HepG2 (cell line): Measurements from ENCODE around the gene PNPLA1. TPM values are rescaled to one million over a fixed set of nuclear protein-coding genes. Genes with fewer than 3 reads are reported as not detected.

Experiments
- ATAC-seq: fragments of 200-7000 bp; cut with Tn5 transposase; 3 replicates; pipeline ENCODE4 v1.9.1; 2020; ENCODE audit warnings: mild to moderate bottlenecking, moderate library complexity
- BruUV-seq: library from RNA; stranded (reverse); fragments of 400-500 nt; replicated peaks from 2 replicates; lab custom pipeline; 2021; lab: Mats Ljungman, UMichigan
- CTCF ChIA-PET: fragments of 300-600 bp; formaldehyde crosslinking; extraction: SDS; loops from one replicate; lab custom pipeline; 2021; ENCODE audit warnings: low total read pairs, inconsistent platforms, low intra/inter-chr PET ratio; lab: Yijun Ruan, JAX
- POLR2A ChIA-PET: fragments of 350-600 bp; sonication (Branson Sonifier 250); formaldehyde crosslinking; loops from one replicate; lab custom pipeline; 2020; ENCODE audit warnings: antibody characterized with exemption, inconsistent platforms; lab: Yijun Ruan, JAX
- DNase-seq: peaks from one replicate; pipeline ENCODE4 v3.0.0-alpha.2; 2015; ENCODE audit warnings: low spot score
- FAIRE-seq: peaks from 3 replicates; lab custom pipeline; 2011; peaks lifted over from hg19 to GRCh38; lab: Jason Lieb, UNC
- H2AFZ ChIP-seq: one replicate; pipeline ENCODE4 v1.6.1; 2011; ENCODE audit warnings: low read length, inconsistent platforms
- H3K27ac ChIP-seq: fragments of 300-600 bp; 3 replicates; pipeline ENCODE4 v1.8.0; 2011; ENCODE audit warnings: mixed run types, mild to moderate bottlenecking, mixed read lengths, low read length, inconsistent platforms; ENCODE audit not compliant: insufficient read depth; ENCODE audit errors: extremely low read length
- H3K27me3 ChIP-seq, 2 experiments: fragments of 200-600 bp in 1 of 2; 2 replicates in 1 of 2; 3 replicates in 1 of 2; pipeline versions ENCODE4 v1.6.0 to v1.8.0; 2011; ENCODE audit warnings: low read length in 2 of 2, mild to moderate bottlenecking in 2 of 2, moderate library complexity in 2 of 2, inconsistent platforms in 1 of 2; ENCODE audit not compliant: insufficient read depth in 2 of 2, control insufficient read depth in 1 of 2
- H3K36me3 ChIP-seq, 2 experiments: fragments of 200-600 bp in 1 of 2; replicated peaks in 1 of 2; 2 replicates in 1 of 2; 3 replicates in 1 of 2; pipeline versions ENCODE4 v1.5.1 to v1.8.0; 2011; ENCODE audit warnings: low read length in 2 of 2, inconsistent platforms in 1 of 2; ENCODE audit not compliant: insufficient read depth in 2 of 2, control insufficient read depth in 1 of 2
- H3K4me1 ChIP-seq: 2 replicates; pipeline ENCODE4 v1.5.1; 2012; ENCODE audit warnings: low read length, inconsistent platforms; ENCODE audit not compliant: insufficient read depth
- H3K4me2 ChIP-seq: 2 replicates; pipeline ENCODE4 v1.6.0; 2011; ENCODE audit warnings: low read depth, low read length, inconsistent platforms
- H3K4me3 ChIP-seq, 3 experiments: fragments of 200-600 bp in 1 of 3; sonication (generic), shearing (Covaris generic) in 1 of 3; replicated peaks in 1 of 3; 2 replicates each; pipeline ENCODE4 v1.5.1; 2011 to 2016; ENCODE audit warnings: low read length in 3 of 3, inconsistent platforms in 2 of 3, low read depth in 2 of 3, mild to moderate bottlenecking in 2 of 3, control low read depth in 1 of 3, mixed read lengths in 1 of 3; ENCODE audit not compliant: insufficient read depth in 1 of 3
- H3K79me2 ChIP-seq: one replicate; pipeline ENCODE4 v1.6.1; 2011; ENCODE audit warnings: low read length, inconsistent platforms; ENCODE audit not compliant: insufficient read depth
- H3K9ac ChIP-seq: 2 replicates; pipeline ENCODE4 v1.6.0; 2011; ENCODE audit warnings: mild to moderate bottlenecking, low read depth, low read length, inconsistent platforms; ENCODE audit not compliant: insufficient read depth
- H3K9me3 ChIP-seq: 2 replicates; pipeline ENCODE4 v1.5.1; 2012; ENCODE audit warnings: mild to moderate bottlenecking, low read length
- H4K20me1 ChIP-seq: 2 replicates; pipeline ENCODE4 v1.6.0; 2011; ENCODE audit warnings: inconsistent platforms, mild to moderate bottlenecking, low read length, moderate library complexity; ENCODE audit not compliant: insufficient read depth
- ATM ChIP-seq: fragments of 450-650 bp; IDR thresholded peaks from 2 replicates; pipeline ENCODE4 v1.7.1; 2017; ENCODE audit warnings: mild to moderate bottlenecking, borderline replicate concordance
- BHLHE40 ChIP-seq: IDR thresholded peaks from 2 replicates; pipeline ENCODE4 v1.6.1; 2011; ENCODE audit warnings: low read length, improper control_type of control experiment
- HMGXB4 ChIP-seq, 2 experiments: sonication (generic) in 1 of 2; formaldehyde crosslinking in 1 of 2; IDR thresholded peaks; 2 replicates each; pipeline versions ENCODE4 v1.4.0 to v1.6.1; 2018 to 2020; ENCODE audit warnings: missing genetic modification reagents in 2 of 2, borderline replicate concordance in 1 of 2, low read depth in 1 of 2, mild to moderate bottlenecking in 1 of 2, missing biosample characterization in 1 of 2
- HOXA7 ChIP-seq: sonication (generic); formaldehyde crosslinking; IDR thresholded peaks from 2 replicates; pipeline ENCODE4 v1.8.1; 2022; ENCODE audit warnings: mild to moderate bottlenecking, missing genetic modification reagents, moderate library complexity
- KLF9 ChIP-seq: IDR thresholded peaks from 2 replicates; pipeline ENCODE4 v1.6.1; 2016; ENCODE audit warnings: low read depth
- SMAD3 ChIP-seq: sonication (generic); formaldehyde crosslinking; IDR thresholded peaks from 2 replicates; pipeline ENCODE4 v1.4.0; 2020; ENCODE audit warnings: missing genetic modification reagents
- ZFP1 ChIP-seq: IDR thresholded peaks from 2 replicates; pipeline ENCODE4 v1.6.1; 2016
- ZNF264 ChIP-seq: sonication (generic); formaldehyde crosslinking; IDR thresholded peaks from 2 replicates; pipeline ENCODE4 v1.4.0; 2020; ENCODE audit warnings: missing genetic modification reagents
- ZNF639 ChIP-seq: conservative IDR thresholded peaks from 2 replicates; pipeline ENCODE4 v1.6.1; 2018; ENCODE audit warnings: missing genetic modification reagents
- ZNF646 ChIP-seq: sonication (generic); formaldehyde crosslinking; IDR thresholded peaks from 2 replicates; pipeline ENCODE4 v1.9.0; 2021; ENCODE audit warnings: mild to moderate bottlenecking, missing genetic modification reagents
- ZNF678 ChIP-seq: sonication (generic); formaldehyde crosslinking; IDR thresholded peaks from 2 replicates; pipeline ENCODE4 v1.4.0; 2020; ENCODE audit warnings: mild to moderate bottlenecking, missing genetic modification reagents
- WGBS: methylation state at CpG from one replicate; pipeline ENCODE4 v1.1.6; 2017; ENCODE audit warnings: low lambda C conversion rate; 5-methylcytosine and 5-hydroxymethylcytosine counted together
- in situ Hi-C: cut with HindIII; loops from 2 replicates; pipeline ENCODE4 v1.10.0; 2017; ENCODE audit warnings: low pct_unique_long_range_greater_than_20kb; ENCODE audit not compliant: extremely low pct_ligation_motif_present
- intact Hi-C: fragments of 100-400 bp; cut with micrococcal nuclease; formaldehyde crosslinking; loops from one replicate; pipeline ENCODE4 v1.10.0; 2022; ENCODE audit not compliant: unreplicated experiment
- polyA plus RNA-seq, 8 experiments: library from polyadenylated mRNA; depleted of rRNA in 3 of 8; stranded (reverse) in 7 of 8; unstranded in 1 of 8; fragments of >200 nt; fragmentation: Illumina TruSeq in 4 of 8; extraction: Trizol in 4 of 8; gene quantifications; 2 replicates each; pipeline versions ENCODE4 v1.2.1 to v1.2.3, GENCODE V29; 2011 to 2016; ENCODE audit warnings: low read depth in 4 of 8, missing spikeins in 1 of 8, mixed read lengths in 1 of 8; ENCODE audit not compliant: insufficient read depth in 1 of 8
- total RNA-seq, 5 experiments: library from RNA; depleted of rRNA; stranded (reverse); fragments of >200 nt; fragmentation: Illumina TruSeq; extraction: Trizol; gene quantifications; 2 replicates each; pipeline ENCODE4 v1.2.3, GENCODE V29; 2016; ENCODE audit warnings: low read depth in 1 of 5
- TF ChIP-seq, protein P1 (sequence below): sonication (generic); formaldehyde crosslinking; IDR thresholded peaks from 2 replicates; pipeline ENCODE4 v1.8.0; 2022; ENCODE audit warnings: mild to moderate bottlenecking, missing genetic modification reagents, moderate library complexity

Gene PNPLA1
- total and polyA plus RNA-seq, 2 of the 13 experiments (the other 11 are each of a cell fraction or from before 2014, with no cell fraction given): not detected

DNA sequence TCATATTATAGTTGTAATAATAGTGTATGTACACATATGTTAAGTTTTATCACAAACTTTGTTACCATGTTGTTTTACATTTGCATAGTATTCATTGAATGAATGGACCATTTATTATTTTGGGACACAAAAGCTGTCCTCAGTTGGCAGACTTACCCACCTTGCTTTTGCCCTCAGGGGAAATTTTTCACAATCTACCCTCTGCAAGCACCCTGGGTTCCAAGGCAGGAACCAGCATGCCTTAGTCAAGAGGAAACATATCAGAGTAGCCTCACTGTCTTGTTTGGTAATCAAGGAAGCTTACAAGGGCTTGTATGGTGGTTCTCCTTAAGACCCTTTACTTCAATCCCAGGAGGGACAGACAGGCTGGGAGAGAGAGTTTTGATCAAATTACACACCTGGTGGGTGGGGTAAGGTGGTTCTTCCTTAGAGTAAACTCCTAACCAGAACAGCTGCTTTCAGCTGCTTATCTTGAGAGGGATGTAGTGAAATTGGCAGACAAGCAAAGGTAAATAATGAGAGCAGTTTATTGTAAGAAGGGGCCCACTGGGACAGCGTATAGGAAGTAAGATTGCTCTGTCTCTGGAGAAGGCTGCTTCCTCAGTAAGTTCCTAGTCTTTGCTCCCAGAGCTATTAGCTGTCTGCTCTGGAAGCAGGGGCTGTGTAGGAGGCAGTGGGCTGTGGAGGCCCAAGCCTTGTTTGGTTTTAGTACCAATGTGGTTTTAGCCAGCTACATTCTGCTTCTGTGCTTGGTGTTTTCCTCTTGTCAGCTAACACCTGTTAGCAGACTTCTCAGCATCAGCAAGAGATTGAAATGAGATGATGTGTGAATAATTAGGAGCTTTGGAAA is 42.3 kb upstream of the PNPLA1 start:
- H3K4me1 ChIP-seq: peaks cover 26% of the 10 kb centered on the region
- no peak overlapping the region for H2AFZ ChIP-seq
- DNase-seq (no peak), FAIRE-seq (no peak), ATAC-seq (no peak)
- H3K9me3 ChIP-seq: no peaks in the 10 kb centered on the region
- no peak overlapping the region for H3K4me2 ChIP-seq
- TF ChIP-seq ZNF678 (no peak), ZNF639 (CRISPR knock-in tag) (no peak), KLF9 (no peak), HMGXB4 (CRISPR knock-in tag; IDR thresholded peaks at IDR 0.05; ENCODE audit: borderline replicate concordance in 1 of 2, low read depth in 1 of 2) (no peak), BHLHE40 (no peak), SMAD3 (CRISPR knock-in tag) (no peak), HOXA7 (CRISPR knock-in tag) (no peak), ATM (no peak), ZNF264 (CRISPR knock-in tag) (no peak), ZNF646 (CRISPR knock-in tag) (no peak), ZFP1 (no peak)
- TF ChIP-seq, protein P1, sequence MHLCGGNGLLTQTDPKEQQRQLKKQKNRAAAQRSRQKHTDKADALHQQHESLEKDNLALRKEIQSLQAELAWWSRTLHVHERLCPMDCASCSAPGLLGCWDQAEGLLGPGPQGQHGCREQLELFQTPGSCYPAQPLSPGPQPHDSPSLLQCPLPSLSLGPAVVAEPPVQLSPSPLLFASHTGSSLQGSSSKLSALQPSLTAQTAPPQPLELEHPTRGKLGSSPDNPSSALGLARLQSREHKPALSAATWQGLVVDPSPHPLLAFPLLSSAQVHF (CRISPR knock-in tag): no peak
- H3K79me2 ChIP-seq: no peaks in the 10 kb centered on the region
- H3K9ac ChIP-seq: no peak overlapping the region
- H3K4me3 ChIP-seq: no peak overlapping the region
- H3K36me3 ChIP-seq: peaks cover 46 to 91% of the 10 kb centered on the region in 2 experiments
- in situ Hi-C loops (no loop called here), intact Hi-C loops (no loop called here)
- 93% methylated on average over 1 of the region's 1 CpG for WGBS
- no peak overlapping the region for H3K27ac ChIP-seq
- H4K20me1 ChIP-seq: no peaks in the 10 kb centered on the region
- ChIA-PET CTCF (no interaction called here), POLR2A (no interaction called here)
- no TSS peak for BruUV-seq
- H3K27me3 ChIP-seq: no peaks in the 10 kb centered on the region
